Panc1 (cell line): ENCODE data around the gene LTB4R2.

Source experiments
- POLR2AphosphoS5 ChIP-seq: IDR thresholded peaks from 2 replicates; pipeline ENCODE4 v1.6.1; 2012; ENCODE audit warnings: mild to moderate bottlenecking, low read depth, low read length, moderate library complexity
- TF ChIP-seq, protein P1 (sequence below): fragments of 450-650 bp; IDR thresholded peaks from 2 replicates; pipeline ENCODE4 v1.5.1; 2017; ENCODE audit warnings: mild to moderate bottlenecking
- TF ChIP-seq, protein P2 (sequence below), 2 experiments: IDR thresholded peaks; 2 replicates each; pipeline ENCODE4 v1.6.1; 2011 to 2012; ENCODE audit warnings: low read depth in 2 of 2, control low read depth in 1 of 2, low read length in 1 of 2, mild to moderate bottlenecking in 1 of 2, moderate library complexity in 1 of 2; ENCODE audit not compliant: insufficient read depth in 1 of 2

DNA sequence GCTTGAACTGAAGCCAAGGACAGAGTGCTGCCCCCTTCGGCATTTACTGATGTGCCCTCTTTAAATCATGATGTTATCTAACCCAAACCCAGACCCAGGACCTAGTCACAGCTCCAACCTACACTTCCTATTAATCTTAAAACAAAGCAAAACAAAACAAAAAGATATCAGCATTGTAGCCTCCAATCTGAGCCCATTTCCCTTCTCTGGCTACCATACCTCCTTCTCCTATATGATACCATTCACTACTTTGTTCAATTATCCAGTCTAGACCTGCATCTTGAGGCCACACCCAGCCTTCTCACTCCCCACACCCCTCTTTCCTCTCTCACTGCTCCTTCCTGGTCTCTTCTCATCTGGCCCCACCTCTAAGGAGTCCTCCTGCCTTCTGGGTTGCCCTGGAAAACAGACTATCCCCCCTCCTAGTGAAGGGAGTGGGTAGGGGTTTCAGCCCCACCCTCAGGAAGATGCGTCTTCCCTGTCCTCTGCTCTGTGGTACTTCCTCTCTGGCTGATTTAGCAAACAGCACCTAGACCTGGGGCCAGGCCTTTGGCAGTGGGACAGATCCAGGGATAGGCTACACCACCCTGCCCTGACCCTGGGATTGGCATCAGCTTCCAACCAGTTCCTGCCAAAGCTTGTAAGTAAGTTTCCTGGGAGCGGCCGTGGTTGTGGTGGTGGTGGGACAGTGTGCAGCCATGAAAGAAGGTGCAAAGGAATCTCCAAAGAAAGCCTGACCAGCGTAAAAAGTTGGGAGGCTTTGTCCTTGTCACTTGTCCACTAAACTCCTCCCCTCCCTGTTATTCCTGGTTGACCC is 4.6 kb downstream of the LTB4R2 start:
- TF ChIP-seq, protein P1, sequence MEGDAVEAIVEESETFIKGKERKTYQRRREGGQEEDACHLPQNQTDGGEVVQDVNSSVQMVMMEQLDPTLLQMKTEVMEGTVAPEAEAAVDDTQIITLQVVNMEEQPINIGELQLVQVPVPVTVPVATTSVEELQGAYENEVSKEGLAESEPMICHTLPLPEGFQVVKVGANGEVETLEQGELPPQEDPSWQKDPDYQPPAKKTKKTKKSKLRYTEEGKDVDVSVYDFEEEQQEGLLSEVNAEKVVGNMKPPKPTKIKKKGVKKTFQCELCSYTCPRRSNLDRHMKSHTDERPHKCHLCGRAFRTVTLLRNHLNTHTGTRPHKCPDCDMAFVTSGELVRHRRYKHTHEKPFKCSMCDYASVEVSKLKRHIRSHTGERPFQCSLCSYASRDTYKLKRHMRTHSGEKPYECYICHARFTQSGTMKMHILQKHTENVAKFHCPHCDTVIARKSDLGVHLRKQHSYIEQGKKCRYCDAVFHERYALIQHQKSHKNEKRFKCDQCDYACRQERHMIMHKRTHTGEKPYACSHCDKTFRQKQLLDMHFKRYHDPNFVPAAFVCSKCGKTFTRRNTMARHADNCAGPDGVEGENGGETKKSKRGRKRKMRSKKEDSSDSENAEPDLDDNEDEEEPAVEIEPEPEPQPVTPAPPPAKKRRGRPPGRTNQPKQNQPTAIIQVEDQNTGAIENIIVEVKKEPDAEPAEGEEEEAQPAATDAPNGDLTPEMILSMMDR = no peak
- TF ChIP-seq, protein P2, sequence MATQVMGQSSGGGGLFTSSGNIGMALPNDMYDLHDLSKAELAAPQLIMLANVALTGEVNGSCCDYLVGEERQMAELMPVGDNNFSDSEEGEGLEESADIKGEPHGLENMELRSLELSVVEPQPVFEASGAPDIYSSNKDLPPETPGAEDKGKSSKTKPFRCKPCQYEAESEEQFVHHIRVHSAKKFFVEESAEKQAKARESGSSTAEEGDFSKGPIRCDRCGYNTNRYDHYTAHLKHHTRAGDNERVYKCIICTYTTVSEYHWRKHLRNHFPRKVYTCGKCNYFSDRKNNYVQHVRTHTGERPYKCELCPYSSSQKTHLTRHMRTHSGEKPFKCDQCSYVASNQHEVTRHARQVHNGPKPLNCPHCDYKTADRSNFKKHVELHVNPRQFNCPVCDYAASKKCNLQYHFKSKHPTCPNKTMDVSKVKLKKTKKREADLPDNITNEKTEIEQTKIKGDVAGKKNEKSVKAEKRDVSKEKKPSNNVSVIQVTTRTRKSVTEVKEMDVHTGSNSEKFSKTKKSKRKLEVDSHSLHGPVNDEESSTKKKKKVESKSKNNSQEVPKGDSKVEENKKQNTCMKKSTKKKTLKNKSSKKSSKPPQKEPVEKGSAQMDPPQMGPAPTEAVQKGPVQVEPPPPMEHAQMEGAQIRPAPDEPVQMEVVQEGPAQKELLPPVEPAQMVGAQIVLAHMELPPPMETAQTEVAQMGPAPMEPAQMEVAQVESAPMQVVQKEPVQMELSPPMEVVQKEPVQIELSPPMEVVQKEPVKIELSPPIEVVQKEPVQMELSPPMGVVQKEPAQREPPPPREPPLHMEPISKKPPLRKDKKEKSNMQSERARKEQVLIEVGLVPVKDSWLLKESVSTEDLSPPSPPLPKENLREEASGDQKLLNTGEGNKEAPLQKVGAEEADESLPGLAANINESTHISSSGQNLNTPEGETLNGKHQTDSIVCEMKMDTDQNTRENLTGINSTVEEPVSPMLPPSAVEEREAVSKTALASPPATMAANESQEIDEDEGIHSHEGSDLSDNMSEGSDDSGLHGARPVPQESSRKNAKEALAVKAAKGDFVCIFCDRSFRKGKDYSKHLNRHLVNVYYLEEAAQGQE (IDR thresholded peaks at IDR 0.05; ENCODE audit: insufficient read depth in 1 of 2, low read depth in 2 of 2, low read length in 1 of 2) = no peak
- TF ChIP-seq POLR2AphosphoS5 = no peak
